NCI-H748 (cell line): Measurements from ENCODE around the gene ECEL1.
A peak's percentile ranks its signal among the peaks of the same experiment; 100 is the strongest.

ENCODE experiments used
- DNase-seq: peaks from one replicate; lab custom pipeline; 2025; ENCODE audit not compliant: unreplicated experiment; lab: John Stamatoyannopoulos, UW

Gene ECEL1

DNA sequence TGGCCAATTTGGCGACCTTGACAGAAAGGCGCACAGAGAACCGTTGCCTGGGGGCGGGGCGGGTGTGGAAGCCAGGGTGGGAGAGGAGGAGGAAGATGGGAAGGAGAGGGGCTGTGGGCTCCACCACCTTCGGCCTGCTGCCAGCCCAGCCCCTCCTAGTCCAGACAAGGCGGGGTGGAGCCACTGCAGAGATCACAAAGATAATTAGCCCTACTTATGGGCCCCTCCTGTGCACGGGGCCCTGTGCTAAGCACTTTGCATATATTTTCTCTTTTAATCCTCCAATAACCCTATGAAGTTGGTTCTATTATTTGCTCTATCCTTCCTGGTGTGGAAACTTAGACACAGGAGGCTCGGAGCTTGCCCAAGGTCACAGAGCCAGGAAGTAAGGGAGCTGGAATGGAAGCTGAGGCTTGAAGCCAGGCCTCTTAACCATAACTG, 13.7 kb upstream of the ECEL1 start:
- DNase-seq = peak; percentile 28

DNA sequence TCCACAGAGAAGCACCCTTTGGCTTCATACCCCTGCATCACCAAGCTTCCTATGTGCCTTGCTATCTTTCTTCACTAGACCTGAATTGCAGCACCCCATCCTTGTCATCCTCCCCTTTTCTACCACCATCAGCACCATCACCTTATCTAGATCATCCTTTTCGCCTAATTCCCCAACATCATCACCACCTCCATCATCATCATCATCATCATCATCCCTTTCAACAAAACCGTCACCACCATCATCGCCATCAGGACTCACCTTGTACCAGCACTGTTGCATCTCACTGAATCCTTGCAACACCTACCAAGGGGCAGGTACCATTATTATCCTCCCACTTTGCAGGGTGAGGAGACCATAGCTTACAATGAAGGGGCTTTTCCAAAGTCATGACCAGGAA, 10.8 kb upstream of the ECEL1 start:
- DNase-seq = no peak

DNA sequence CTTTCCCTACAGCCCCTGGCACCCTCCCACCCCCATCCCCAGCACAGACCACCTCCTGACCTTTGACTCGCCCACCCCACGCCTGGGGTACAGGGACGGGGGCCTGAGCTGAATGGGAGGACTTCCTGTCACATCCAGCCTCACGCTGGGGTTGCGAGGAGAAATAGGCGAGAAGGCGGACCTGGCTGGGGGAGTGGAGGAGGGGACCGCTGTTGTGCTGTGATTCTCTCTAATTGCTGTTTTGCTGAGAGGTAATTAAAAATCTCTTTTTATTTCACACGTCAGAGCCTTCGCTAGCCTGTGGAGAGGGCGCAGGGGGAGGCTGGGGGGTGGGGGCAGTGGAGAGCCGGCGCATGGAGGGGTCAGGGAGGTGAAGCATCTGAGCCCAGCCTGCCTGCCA, 9.7 kb upstream of the ECEL1 start:
- no peak for DNase-seq

DNA sequence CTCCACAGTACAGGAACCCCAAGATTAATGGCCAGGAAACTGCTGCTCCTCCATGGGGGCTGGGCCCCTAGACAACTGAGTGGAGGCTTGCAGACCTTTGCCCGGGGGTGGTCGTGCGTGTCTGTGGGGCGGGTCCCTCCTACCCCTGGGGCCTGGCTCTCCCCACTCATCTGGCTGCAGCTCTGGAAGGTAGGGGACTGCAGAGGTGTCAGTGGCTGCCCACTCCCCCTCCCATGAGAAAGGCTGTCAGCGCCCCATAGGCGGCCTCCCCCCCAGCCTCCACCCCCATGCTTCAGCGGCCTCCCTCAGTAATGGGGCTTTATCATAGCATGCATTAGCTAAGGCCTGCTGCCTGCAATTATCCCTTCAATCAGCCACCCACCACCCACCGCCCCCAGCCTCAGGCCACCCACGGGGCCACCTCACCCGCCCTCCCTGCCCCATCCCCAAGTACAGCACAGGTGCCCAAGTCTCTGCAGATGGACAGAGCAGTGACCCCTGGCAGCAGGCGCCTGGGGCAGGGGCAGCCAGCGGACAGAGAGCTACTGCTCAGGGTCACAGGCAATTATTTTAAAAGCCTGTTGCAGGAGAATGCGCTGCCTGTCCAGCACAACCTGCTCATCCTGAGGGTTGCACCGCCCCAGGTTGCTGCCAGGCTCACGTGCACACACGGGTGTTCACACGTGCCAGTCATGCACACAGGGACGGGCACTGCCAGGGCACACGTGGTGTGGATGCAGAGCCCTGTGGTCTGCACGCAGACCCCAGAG, 9.1 kb upstream of the ECEL1 start:
- no peak for DNase-seq

DNA sequence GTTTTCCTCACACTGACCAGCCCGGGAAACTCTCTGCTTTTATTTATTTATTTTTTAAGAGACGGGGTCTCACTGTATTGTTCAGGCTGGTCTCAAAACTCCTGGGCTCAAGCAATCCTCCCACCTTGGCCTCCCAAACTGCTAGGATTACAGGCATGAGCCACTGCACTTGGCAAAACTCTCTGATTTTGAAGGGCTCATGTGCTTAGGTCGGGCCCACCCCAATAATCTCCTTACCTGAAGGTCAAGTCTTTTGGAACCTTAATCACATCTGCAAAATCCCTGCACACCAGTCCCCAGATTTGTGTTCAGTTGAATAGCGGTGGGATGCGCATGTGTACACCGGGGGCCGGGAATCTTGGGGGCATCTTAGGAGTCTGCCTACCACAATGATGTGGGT, 7.7 kb upstream of the ECEL1 start:
- DNase-seq = no peak

DNA sequence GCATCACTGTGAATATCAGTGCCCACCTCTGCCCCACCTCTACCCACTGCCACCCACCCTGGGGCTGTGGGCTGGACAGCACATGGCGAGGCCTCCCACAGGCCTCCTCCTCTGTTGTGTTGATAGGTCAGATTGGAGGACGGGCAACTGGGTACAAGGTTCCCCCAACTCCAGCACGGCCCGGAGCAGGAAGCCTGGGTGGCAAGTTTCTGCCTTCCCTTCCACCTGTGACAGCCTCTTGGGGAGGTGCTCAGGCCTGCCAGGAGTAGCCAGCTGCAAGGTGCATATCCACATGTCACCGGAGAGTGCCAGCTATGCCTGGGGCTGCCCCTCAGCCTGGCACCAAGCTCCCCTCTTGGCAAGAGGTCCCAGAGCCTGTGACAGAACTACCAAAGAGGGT, 6.9 kb upstream of the ECEL1 start:
- DNase-seq = no peak

DNA sequence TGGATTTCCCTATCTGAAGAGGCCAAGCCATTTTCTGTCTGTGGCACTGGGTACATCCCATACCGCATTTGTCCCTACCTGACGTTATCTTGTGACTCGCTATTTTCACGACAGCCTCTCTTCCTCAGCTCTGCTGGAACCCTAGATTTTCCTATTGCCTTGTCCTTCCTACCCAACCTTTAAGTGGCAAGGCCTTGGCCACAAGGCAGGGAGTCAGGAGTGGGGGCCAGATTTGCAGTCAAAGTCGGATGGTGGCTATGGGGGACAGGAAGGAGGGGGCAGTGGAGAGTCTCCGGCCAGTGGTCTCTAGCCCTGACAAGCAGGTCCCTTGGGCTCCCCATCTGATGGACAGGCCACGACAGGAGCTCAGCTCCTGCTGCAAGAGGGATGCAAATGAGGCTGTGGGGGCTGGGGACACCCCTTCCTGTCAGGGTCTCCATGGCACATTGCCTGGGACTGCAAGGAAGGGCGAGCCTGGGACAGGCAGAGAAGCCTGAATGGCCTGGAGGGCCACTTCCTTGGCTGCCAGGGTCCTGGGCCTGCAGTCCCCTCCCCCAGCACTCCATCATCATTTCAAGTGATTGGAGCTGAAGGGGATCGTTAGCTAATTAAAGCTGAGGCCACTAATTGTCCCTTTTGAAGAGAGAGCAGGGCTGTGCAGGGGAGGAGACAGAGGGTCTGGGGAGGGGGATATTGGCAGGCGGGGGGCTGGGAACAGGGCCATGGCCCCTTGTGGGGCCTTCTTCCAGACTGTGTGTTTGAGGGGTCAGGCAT, 6.3 kb upstream of the ECEL1 start:
- DNase-seq = no peak

DNA sequence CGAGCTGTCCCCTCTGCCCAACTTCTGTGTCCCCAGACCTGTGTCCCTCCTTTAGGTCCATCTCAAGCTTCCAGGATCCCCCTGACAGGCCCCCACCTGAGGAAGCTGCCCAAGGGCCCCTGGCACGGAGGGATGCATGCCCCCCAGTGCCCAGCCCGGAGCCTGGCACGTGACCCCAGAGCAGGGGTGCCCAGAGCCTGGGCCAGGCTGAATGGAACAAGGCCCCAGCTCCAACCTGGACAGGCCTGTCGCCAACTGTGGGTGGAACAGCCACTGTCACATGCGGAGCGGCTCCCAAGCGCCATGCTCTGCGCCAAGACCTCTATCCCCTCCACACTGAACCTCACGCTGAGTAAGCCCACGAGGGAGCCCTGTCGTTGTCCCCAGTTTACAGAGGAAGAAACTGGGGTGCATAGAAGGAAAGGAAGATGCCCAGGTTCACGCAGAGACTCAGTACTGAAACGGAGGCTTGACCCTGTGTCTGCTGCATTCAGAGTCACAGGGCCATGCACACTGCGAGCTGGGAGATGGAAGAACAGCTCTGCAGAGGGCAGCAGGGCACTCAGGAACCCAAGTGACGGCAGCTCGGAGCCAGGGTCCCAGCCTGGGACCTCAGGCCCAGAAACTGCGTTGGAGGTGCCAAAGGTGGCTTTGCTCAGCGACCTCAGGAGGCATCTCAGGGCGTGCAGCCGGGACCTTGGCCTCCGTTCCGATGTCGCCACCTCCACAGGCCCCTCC, 5.5 kb upstream of the ECEL1 start:
- DNase-seq = no peak

DNA sequence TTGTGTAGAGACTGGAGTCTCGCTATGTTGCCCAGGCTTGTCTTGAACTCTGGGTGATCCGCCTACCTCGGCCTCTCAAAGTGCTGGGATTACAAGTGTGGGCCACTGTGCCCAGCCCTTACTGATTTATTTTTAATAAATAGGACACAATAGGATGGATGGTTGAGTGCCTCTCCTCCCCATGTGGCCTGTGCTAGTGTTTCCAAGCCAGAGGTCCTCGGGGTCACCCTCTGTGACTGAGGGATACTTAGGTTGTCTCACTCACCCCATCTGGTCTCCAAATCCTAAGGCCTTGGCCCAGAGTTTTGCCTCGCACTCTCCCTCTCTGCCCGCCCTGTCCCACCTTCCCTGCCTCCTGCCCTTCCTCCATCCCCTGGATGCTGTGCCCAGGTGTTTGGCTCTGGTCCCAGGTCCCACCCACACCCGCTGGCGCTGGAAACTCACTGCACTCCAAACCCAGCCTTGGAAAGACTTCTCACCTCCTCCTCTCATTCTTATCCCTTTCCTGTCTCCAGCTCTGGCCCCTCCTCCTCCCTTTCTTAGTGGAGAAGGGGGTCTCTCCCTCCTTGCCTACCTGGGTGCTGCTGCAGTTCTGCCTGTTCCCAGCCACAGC, 4.7 kb upstream of the ECEL1 start:
- no peak for DNase-seq

DNA sequence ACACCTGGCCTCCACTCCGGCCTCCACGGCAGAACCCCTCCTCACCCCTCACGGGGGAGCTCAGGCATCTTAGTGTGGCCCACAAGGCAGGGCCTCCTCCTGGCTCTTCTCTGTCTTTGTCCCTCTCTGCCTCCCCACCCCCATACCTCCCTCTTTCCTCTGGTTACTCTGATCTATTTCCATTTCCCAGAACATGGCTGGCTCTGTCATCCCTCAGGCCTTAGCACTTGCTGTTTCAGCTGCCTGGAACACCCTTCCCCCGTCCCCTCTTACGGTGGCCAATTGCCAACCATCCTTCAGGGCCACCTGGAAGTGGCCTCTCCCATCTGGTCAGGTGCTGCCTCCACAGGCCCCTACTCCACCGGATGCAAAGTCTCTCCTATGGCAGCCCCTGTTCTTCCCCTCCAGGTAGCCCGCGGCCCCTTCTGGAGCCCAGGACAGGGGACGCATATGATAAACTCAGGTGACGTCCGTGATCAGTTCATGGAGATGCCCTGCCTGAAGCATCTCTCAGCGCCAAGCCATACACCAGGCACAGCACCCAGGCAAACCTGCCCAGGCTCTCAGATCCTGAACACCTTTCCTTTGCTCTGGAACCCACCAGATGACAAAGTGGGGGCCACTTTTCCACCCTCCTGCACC, 3.6 kb upstream of the ECEL1 start:
- no peak for DNase-seq

DNA sequence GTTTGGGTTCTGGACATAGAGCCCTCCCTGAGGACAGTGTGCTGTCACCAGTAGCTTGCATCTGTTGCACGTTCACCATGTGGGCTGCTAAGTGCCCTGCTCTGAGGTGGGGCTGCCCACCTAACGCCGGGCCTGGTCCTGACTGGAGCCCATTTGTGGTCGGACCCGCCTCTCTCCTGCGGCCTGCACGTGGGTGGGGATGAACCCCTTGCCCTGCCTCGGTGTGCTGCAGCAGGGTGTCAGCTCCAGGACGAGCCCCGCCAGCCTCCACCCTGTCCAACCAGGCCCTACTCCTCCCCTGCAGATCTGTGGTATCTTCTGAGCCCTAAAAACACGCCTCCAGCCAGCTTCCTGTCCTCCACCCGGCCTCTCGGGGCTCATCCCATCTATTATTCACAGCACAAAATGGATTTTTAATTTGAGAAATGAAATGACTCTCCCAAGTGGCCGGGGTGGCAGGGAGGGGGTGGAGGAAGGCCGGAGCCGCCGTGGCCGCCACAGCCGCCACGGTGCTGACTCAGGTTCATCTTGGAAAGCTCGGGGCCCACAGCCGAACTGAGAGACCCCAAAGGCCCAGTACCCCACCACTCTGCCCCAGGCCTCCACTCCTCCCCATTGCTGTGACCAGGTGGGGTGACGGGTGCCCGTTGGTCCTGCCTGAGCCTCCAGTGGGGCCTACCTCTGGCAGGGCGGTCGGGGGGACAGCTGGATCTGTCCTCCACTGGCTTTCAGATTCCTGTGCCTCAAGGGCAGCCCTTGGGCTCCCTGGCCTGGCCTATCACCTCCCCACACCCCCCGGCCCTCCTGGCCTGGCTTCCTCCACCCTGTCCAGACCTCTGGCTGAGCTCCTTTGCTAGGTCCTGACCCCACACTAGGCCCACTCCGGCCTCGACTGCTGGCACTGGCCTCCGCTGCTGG, 2.8 kb upstream of the ECEL1 start:
- no peak for DNase-seq

DNA sequence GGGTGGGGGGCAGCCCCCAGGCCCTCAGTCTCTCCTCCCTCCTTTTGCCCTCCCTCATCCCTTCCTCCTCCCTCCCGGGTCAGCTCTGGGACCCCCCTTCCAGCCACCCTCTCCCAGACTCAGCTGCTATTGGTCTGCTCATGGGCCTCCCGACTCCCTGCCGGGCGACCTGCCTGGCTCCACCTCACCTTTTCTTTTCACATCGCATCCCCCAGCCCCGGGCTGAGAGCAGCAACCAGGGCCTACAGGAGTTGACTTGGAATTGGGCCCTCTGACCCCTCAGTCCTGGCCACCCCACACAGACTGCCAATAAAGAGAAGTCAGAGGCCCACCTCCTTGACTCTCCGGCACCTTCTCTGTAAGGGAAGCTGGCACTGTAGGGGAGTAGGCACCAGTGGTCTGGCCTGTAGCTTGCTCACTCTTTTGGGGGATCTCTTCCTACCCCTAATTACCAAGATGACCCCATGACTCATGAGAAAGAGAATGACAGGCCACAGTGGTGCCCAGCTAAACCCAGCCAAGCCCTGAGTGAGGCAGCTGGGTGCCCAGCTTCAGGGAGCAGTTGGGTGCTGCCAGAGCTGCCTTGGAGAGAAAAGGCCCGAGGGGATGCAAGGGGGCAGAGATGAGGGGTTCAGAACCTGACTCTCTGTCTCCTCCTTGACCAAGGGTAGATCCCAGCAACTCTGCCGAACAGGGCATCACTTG, 2.0 kb upstream of the ECEL1 start:
- no peak for DNase-seq

DNA sequence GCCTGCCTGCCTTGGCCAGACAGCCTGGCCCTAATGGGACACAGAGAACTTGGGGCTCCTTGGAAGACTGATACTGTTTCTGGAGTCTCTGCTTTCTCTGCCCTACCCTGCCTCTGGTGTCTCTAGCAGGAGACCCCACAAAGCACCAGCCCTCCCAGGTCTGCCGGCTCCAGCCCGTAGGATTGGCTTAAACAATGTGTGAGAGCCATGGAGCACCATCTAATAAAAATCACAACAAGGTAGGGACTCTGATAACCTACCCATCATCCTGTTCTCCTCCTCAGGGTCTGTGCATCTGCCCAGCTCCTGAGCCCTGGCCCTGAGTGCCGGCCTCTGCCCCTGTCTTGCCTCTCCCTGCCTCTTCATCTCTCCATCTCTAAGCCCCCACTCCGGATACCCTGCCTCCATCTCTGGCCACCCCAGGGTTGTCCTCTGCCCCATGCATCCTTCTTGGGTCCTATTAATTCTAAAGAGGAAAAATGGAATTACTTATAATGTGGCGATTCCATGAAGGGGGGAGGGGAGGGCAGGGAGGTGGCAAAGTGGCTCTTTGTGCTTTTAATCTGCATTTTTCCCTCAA, 1.2 kb upstream of the ECEL1 start:
- no peak for DNase-seq

DNA sequence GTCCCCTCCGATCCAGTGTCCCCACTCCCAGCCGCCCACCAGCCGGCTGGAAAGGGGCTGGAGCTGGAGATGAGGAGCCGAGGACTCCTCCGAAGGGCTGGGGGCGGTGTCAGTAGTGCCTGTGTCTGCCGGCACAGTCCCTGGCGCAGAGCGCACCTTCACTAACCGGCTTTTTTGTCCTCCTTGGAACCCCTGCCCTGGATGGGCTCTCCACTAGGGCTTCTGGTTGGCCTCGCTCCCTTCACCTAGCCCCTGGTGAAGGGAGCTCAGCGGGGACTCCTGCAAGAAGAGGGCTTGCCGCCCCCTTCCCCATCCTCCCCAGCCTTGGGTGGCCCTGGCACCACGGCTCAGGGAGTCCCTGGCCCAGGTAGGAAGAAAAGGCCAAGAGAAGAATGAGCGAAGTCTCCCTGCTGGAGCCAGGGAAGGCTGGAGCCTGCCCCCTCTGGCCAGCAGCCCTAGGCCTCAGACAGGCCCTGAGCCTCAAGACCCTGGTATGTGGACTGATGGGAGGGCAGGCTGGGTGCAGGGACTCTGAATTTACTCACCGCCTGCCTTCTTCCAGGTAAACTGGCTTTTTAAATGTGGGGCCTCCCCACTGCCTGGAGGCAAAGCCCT, 570 bp upstream of the ECEL1 start:
- peak; percentile 47 for DNase-seq

DNA sequence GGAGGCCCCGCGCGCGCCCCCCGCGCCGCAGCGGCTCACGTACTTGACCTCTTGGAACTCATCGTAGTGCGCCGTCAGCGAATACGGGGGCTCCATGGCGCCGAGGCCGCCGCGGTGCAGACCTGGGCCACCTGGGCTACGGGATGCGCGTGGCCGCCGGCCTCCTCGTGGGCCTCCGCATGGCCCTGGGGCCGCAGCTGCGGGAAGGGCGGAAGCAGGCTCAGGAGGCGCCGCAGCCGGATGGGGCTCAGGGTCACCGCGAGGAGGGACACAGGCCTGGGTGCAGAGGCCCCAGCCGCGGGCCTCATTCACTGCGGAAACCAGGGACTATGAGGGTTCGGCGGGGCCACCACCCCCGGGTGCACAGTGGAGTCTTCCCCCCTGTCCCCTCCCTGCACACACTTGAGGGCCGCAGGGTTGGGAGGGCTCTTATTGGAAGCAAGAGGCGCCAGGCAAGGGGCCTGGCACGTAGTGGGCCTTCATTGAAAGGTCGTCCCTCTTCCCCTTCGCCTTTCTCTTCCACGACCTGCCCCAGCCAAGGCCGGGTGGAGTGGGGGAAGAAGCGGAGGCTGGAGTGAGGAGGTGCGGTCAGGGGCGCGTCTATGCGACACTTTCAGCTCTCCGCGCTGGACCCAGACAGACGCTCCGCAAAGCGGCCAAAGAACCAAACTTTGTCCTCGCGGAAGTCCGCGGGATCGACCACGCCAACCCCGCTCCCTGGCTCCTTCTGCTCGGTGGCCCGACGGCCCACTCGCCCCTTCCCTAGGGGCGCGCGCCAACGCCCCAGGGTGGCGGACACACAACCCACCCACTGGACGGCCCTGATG, 863 bp downstream of the ECEL1 start:
- peak; percentile 57 for DNase-seq

DNA sequence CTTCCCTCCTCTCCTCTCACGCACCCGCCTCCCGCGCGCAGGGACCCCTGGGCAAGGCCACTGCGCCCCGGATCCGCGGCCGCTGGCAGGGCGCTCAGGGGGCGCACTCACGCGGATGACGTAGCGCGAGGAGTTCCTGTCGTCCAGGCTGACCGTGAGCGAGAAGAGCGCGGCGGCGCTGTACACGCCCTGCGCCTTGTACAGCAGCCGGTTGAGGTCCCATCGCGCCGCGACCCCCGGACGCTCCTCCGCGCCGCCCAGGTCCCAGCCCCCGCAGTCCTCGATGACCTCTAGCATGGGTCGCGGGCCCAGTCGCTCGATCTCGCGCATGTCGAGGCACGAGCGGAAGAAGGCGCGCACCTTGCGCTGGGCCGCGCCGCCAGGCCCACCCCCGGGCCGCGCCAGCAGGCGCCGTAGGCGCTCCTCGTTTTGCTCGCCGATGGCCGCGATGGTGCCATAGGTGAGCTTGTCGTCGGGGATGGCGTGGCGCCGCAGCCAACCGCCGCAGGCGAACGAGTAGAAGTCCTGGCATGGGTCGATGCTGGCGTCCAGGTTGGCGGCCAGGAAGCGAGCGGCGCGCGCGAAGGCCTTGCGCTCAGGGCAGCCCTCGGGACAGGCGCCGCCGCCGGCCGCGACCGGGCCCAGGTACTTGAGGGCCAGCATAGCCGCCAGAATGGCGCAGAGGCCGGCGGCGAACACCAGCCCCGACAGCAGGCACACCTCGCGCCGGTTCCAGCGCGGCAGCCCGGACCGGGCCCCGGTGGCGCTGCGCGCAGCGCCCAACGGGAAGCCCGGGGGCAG, 1.7 kb downstream of the ECEL1 start:
- no peak for DNase-seq

DNA sequence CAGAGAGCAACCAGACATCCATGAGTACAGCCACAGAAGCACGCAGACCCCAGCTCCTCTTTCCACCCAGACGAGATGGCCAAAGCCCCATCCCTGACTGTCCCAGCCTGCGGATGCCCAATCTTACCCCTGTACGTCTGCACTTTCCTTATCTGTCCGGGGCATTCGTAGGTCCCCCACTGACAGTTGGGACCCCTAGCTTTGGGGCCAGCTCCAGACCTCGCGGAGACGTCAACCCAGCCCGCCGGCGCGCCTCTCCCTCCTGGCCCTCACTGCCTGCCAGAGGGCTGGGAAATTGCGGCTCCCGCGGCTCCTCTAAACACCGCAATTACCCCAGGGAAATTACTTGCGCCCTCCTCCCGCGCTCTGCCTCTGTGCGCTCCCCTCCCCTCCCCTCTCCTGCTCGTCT, 2.3 kb downstream of the ECEL1 start:
- DNase-seq = no peak
